GM23248 (cell line): ENCODE measurements around the gene POMT2. TPM values are rescaled to one million over a fixed set of nuclear protein-coding genes. Genes with fewer than 3 reads are reported as not detected.
"Not testable (repeated sequence)": the region's sequence is repeated elsewhere in the genome, so short reads cannot be mapped to it uniquely, and the experiment has no call there.

Experiments used
- DNase-seq: peaks from one replicate; pipeline ENCODE4 v3.0.0-alpha.2; 2015
- H2AFZ ChIP-seq: fragments of 200-600 bp; sonication (generic); 2 replicates; pipeline ENCODE4 v1.6.1; 2016; ENCODE audit warnings: antibody characterized with exemption
- H3F3A ChIP-seq: fragments of 200-600 bp; sonication (generic); 2 replicates; pipeline ENCODE4 v1.6.1; 2016; ENCODE audit warnings: mild to moderate bottlenecking, antibody characterized with exemption, mixed run types; ENCODE audit not compliant: insufficient read depth
- H3K27ac ChIP-seq: fragments of 200-600 bp; sonication (generic); 2 replicates; pipeline ENCODE4 v1.5.1; 2016; ENCODE audit warnings: mild to moderate bottlenecking
- H3K27me3 ChIP-seq: fragments of 200-600 bp; sonication (generic); replicated peaks from 2 replicates; pipeline ENCODE4 v1.6.1; 2016; ENCODE audit warnings: mild to moderate bottlenecking; ENCODE audit not compliant: insufficient read depth
- H3K36me3 ChIP-seq: fragments of 200-600 bp; sonication (generic); 2 replicates; pipeline ENCODE4 v1.6.1; 2016; ENCODE audit warnings: low read depth, mild to moderate bottlenecking
- H3K4me1 ChIP-seq: fragments of 200-600 bp; sonication (generic); 2 replicates; pipeline ENCODE4 v1.6.1; 2016; ENCODE audit warnings: mild to moderate bottlenecking; ENCODE audit not compliant: insufficient read depth
- H3K4me2 ChIP-seq: fragments of 200-600 bp; sonication (generic); one replicate; pipeline ENCODE4 v1.6.1; 2016; ENCODE audit warnings: mild to moderate bottlenecking; ENCODE audit not compliant: unreplicated experiment
- H3K4me3 ChIP-seq: fragments of 200-600 bp; sonication (generic); 2 replicates; pipeline ENCODE4 v1.5.1; 2016; ENCODE audit warnings: mild to moderate bottlenecking
- H3K79me2 ChIP-seq: fragments of 200-600 bp; sonication (generic); 2 replicates; pipeline ENCODE4 v1.6.1; 2016; ENCODE audit warnings: mild to moderate bottlenecking; ENCODE audit not compliant: insufficient read depth
- H3K9ac ChIP-seq: fragments of 200-600 bp; sonication (generic); 2 replicates; pipeline ENCODE4 v1.6.1; 2016; ENCODE audit warnings: mild to moderate bottlenecking
- H3K9me2 ChIP-seq: fragments of 200-600 bp; sonication (generic); 2 replicates; pipeline ENCODE4 v1.6.1; 2016; ENCODE audit warnings: mixed run types, mild to moderate bottlenecking, moderate library complexity; ENCODE audit not compliant: insufficient read depth
- H3K9me3 ChIP-seq: fragments of 200-600 bp; sonication (generic); one replicate; pipeline ENCODE4 v1.6.1; 2017; ENCODE audit warnings: low read depth
- H4K20me1 ChIP-seq: fragments of 200-600 bp; sonication (generic); 2 replicates; pipeline ENCODE4 v1.6.0; 2016; ENCODE audit not compliant: insufficient read depth
- EZH2 ChIP-seq: fragments of 200-600 bp; sonication (generic); IDR thresholded peaks from 2 replicates; pipeline ENCODE4 v1.6.1; 2018; ENCODE audit warnings: antibody characterized with exemption, mild to moderate bottlenecking; ENCODE audit not compliant: insufficient read depth, poor library complexity, severe bottlenecking
- EZH2phosphoT487 ChIP-seq: fragments of 200-600 bp; sonication (generic); IDR thresholded peaks from 2 replicates; pipeline ENCODE4 v1.6.1; 2018; ENCODE audit warnings: antibody characterized with exemption, moderate library complexity, mild to moderate bottlenecking, low read depth; ENCODE audit not compliant: insufficient read depth
- WGBS, 2 experiments: methylation state at CpG; one replicate each; pipeline ENCODE4 v1.1.6; 2015 to 2017; ENCODE audit warnings: low lambda C conversion rate in 2 of 2, low coverage in 1 of 2; ENCODE audit errors: missing lambda C conversion rate in 2 of 2; 5-methylcytosine and 5-hydroxymethylcytosine counted together
- in situ Hi-C: fragments of 300-500 bp; cut with MboI; formaldehyde crosslinking; loops from 2 replicates; pipeline ENCODE4 v1.15.0; 2020
- polyA plus RNA-seq: library from polyadenylated mRNA; unstranded; fragments of >200 nt; fragmentation: Nextera tagmentation; extraction: Ambion mirVana; gene quantifications from 2 replicates; pipeline ENCODE4 v1.2.1, GENCODE V29; 2016
- total RNA-seq: library from RNA; depleted of rRNA; stranded (reverse); fragments of >200 nt; shearing (Covaris generic); gene quantifications from 2 replicates; pipeline ENCODE4 v1.2.3, GENCODE V29; 2014

POMT2 gene
- total and polyA plus RNA-seq, 2 experiments from 2014 or later, result 20.7 to 28.3 TPM

- H3K27ac ChIP-seq, result no peak overlapping the region
- H3K4me3 ChIP-seq, result no peak overlapping the region
- H3K9ac ChIP-seq, result no peak overlapping the region
- TF ChIP-seq EZH2 (no peak), EZH2phosphoT487 (no peak)
- H3K4me1 ChIP-seq, result no peaks in the 10 kb centered on the region
- WGBS, 2 experiments, result 88 to 90% methylated on average over 6 of the region's 6 CpGs
- no peak for DNase-seq
- H3F3A ChIP-seq, result no peaks in the 10 kb centered on the region
- no peaks in the 10 kb centered on the region for H4K20me1 ChIP-seq
- in situ Hi-C loops, result no loop called here
- peaks cover 5% of the 10 kb centered on the region; the same call in 1 of the 2 replicates for H3K36me3 ChIP-seq
- H3K27me3 ChIP-seq, result no peaks in the 10 kb centered on the region
- H2AFZ ChIP-seq, result no peak overlapping the region
- no peak overlapping the region for H3K4me2 ChIP-seq
- H3K9me2 ChIP-seq, result no peaks in the 10 kb centered on the region
- H3K79me2 ChIP-seq, result no peaks in the 10 kb centered on the region
- H3K9me3 ChIP-seq, result no peaks in the 10 kb centered on the region
Measured at GRCh38 chr14:77281852-77282410, 38.8 kb downstream of the POMT2 start.

GRCh38 chr14:77280921-77281320 is 39.8 kb downstream of the POMT2 start:
- H2AFZ ChIP-seq, H3K4me1 ChIP-seq, H3K36me3 ChIP-seq, DNase-seq, H3K27ac ChIP-seq, H3K9me2 ChIP-seq, H3K79me2 ChIP-seq, H3F3A ChIP-seq, H3K4me2 ChIP-seq, H3K9me3 ChIP-seq, H3K27me3 ChIP-seq, in situ Hi-C loops, H4K20me1 ChIP-seq, H3K9ac ChIP-seq, H3K4me3 ChIP-seq: not testable (repeated sequence)
- 97% methylated on average over 4 of the region's 4 CpGs for WGBS, 2 experiments

DNA sequence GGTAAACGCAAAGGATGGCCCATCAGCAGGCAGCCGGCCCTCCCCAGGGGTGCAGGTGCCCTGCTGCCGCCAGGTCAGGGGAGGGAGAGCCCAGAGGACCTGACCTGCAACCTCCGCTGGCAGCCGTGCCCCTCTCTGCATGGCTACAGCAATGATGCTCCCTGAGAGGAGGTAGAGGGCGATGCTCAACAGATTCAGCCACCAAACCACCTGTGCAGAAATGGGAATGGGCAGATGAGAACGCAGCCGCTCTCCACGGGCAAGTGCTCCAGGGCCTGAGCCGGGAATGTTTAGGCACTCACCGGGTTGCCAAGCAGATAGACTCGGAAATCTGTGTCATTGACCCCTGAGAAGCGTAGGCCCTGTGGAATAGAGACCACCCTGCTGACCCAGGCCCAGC is 41.0 kb downstream of the POMT2 start:
- Histone ChIP-seq H3K4me3 (no peak overlapping the region), H3K4me1 (no peaks in the 10 kb centered on the region), H3K9ac (no peak overlapping the region), H4K20me1 (no peaks in the 10 kb centered on the region), H3K9me3 (no peaks in the 10 kb centered on the region), H2AFZ (no peak overlapping the region), H3K27me3 (no peaks in the 10 kb centered on the region), H3K4me2 (no peak overlapping the region), H3K27ac (no peak overlapping the region), H3K9me2 (no peaks in the 10 kb centered on the region), H3F3A (no peaks in the 10 kb centered on the region), H3K36me3 (no peaks in the 10 kb centered on the region; the same call in 1 of the 2 replicates), H3K79me2 (no peaks in the 10 kb centered on the region)
- no peak for DNase-seq
- TF ChIP-seq EZH2 (no peak), EZH2phosphoT487 (no peak)
- WGBS, 2 experiments, result 90 to 93% methylated on average over 13 of the region's 13 CpGs
- in situ Hi-C loops, result no loop called here

DNA sequence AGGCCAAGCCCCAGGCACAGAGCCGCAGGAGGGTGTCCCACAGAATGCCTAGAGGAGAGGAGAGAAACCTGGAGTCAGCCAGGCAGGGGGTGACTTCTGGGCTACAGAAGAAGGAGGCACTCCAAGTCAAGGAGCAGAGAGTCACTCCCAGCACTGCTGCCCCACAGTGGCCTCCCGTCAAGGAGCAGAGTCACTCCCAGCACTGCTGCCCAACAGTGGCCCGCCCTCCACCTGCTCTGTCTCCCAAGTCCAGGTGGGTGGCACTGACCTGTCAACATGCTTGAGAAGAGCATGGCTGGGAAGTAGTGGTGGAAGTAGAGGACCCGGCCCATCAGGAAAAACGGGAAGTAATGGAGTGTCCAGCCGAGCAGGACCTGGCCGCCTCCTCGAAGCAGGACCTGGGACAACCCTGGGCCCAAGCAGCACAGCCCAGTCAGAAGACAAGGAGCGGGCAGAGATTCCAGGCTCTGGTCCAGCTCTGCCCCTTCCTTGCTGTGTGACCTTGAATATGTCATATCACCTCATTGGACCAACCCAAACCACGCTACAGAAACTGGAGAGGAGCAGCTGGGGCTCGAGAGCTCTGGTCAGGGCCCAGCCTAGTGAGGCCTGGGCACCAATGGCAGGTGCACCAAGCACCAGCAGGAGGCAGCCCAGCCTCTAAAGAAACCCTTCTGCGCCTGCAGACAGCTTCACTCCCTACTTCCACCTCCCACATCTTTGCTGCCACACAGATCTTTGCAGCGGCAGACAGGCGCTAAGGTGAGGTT is 42.0 kb downstream of the POMT2 start:
- Histone ChIP-seq H2AFZ (no peak overlapping the region), H3K4me2 (no peak overlapping the region), H3K27me3 (no peaks in the 10 kb centered on the region), H3K4me1 (no peaks in the 10 kb centered on the region), H3K9me3 (no peaks in the 10 kb centered on the region), H3K36me3 (no peaks in the 10 kb centered on the region; the same call in 1 of the 2 replicates), H3K9ac (no peak overlapping the region), H3F3A (no peaks in the 10 kb centered on the region), H3K79me2 (no peaks in the 10 kb centered on the region), H3K27ac (no peak overlapping the region), H3K9me2 (no peaks in the 10 kb centered on the region), H3K4me3 (no peak overlapping the region), H4K20me1 (no peaks in the 10 kb centered on the region)
- in situ Hi-C loops, result no loop called here
- 91 to 93% methylated on average over 14 of the region's 14 CpGs for WGBS, 2 experiments
- no peak for DNase-seq
- TF ChIP-seq EZH2phosphoT487, result no peak
- no peak for TF ChIP-seq EZH2
